COLO668 (cell line): Measurements from ENCODE around the gene TENM3.

Experiments
- DNase-seq: peaks from one replicate; lab custom pipeline; 2025; ENCODE audit not compliant: unreplicated experiment; lab: John Stamatoyannopoulos, UW

Gene TENM3

DNA sequence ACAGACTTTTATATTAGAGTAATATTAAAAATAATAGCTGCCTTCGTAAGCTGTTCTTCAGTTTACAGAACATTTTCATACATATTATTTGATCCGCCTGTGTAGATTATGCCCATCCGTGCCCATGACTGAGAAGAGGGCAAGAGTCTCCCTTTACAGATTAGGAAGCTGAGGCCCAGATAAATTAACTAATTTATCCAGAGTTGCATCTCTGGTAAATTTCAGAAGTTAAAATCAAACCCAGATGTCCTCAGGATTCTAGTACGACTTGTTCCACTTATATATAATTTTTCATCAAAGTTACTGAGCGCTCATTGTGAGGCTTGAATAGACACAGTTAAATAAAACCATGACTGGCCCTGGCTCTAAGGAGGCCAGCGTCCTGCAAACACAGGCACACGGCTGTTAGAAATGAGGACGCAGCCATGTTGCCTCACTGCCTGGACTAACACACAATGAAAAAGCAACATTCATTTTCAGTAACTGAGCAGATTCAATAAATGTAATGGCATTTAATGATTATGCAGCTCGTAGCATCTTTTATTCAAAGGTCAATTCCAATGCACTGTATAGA is 148.0 kb downstream of the TENM3 start:
- no peak for DNase-seq

DNA sequence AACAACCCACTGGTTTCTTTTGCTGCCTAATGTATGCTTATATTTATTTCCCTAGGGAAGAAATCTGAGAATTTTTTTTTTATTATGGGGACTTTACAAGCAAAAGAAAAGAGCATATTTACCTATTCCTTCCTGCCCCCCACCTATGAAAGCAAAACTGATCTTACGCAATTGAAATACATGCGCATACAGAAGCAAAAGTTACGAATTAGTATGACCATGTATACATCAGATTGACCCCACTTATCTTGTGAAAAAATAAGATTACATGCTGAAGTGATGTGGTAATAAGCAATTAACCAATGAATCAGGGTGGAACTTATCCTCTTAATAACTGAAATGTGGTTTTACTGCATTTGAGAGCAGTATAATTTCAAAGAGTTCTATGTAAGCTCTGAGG is 151.0 kb downstream of the TENM3 start:
- no peak for DNase-seq

DNA sequence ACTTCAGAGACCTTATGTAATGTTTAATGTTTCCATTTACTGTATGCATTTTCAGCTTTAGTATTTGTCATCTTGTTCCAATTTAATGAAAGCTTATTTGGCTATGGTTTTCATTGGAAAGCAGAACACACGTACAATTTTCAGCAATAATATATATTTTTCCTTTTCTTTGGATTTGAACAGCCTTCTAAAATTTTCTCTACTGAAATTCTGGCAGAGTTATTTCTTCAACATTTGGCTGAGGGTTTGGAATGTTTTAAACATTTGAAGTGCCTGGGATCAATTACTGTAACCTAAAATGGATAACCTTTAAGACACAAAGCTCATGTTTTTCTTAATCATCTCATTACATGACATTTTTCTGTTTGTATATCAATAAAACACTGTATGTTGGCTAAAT is 156.9 kb downstream of the TENM3 start:
- DNase-seq: no peak

DNA sequence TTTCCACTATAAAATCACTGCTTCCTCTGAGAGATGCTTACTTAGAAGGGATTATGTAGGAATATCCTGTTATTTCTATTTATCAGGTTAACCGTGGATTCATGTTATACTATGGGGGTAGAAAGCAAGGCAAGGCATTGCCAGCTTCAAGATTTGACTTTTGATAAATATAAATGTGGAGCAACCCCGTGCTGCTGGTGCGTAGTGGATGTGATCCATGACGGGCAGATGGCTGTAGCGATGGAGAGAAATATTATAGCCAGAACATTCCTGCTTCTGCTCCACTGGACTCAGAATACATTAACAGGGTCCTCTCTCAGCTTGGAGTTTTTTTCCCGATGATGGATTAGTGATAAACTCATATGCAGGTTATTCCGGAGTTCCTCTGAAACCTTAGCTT is 157.6 kb downstream of the TENM3 start:
- no peak for DNase-seq

DNA sequence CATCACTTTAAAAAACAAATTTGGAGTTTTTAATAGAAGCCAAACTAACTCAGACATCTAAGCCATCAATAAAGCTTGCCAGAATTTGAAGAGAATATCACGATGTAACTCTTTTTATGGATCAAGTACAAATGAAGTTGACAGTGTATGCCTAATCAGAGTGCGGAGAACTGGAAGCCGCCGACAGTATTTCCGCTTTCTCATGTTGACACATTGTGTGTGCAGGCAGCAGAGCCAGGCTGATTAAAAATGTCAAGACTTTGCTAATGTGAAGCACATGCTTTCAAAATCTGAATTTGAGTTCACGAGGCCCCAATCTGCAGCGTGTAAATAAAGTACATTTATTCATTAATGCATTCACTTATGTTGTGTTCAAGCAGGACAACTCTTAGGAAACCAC is 161.2 kb downstream of the TENM3 start:
- no peak for DNase-seq

DNA sequence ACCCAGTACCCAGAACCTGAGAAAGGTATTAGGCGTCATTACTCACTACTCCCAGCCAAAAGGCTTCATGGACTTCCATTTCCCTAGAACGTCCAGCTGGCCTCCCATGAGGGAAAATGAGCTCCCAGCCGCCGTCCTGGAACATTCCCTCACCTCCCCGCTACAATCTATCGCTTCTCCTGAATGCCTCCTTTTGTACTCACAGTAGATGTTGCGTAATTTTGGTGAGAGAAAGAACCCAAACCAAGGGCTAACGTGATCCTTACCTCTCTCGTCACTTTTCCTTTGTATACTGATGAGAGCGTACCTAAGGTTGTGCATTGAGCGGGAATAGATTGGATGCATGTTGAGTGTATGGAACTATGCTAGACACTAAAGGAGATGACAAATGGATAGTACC is 161.9 kb downstream of the TENM3 start:
- no peak for DNase-seq

DNA sequence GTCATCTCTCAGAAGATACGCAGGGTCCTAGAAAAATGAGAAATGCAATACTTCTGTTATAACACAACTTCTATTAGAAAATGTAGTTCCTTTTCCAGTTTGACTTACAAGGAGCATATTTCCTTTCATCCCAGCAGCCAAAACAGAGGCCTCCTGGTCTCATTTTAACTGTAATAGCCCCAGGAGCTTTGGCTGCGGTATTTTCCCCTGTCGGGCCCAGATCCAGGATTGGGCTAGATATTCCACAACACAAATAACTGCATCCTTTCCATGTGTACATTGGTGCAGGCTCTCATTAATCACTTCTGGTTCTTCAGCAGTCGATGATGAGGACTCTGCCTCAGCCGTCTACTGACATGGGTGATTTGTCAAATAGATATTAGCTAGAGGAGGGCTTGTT is 166.1 kb downstream of the TENM3 start:
- DNase-seq: no peak

DNA sequence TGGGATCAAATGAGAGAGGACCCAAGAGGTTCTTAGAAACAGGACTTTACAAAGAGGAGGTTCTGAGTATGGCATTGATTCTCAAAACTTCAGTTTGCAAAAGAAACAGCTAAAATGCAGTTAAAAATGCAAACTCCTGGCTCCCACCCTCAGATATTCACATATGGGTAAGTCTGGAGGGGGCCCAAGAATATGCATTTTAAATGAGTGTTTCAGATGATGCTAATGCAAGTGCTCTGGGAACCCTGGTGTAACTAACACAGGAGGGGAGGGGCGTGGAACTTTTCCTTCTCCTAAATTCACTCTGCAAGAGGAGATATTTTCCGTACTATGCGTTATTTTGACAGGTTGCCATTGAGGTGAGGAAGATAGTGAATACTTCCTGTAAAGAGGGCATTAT is 168.2 kb downstream of the TENM3 start:
- no peak for DNase-seq

DNA sequence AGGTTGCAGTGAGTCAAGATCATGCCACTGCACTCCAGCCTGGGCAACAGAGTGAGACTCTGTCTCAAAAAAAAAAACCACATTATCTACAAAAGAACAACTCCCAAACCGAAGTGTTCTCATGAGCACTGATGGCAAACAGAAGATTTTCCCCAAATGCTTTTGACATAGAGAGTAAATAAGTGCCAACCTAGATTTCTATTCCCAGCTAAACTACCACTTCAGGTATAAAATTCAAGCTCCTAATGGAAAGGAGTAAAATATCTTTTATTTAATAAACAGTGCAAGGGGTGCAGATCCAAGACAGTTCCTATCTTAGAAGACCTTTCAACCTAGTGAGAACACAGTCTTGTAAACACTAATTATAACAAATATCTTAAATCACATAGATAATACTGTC is 170.3 kb downstream of the TENM3 start:
- no peak for DNase-seq

DNA sequence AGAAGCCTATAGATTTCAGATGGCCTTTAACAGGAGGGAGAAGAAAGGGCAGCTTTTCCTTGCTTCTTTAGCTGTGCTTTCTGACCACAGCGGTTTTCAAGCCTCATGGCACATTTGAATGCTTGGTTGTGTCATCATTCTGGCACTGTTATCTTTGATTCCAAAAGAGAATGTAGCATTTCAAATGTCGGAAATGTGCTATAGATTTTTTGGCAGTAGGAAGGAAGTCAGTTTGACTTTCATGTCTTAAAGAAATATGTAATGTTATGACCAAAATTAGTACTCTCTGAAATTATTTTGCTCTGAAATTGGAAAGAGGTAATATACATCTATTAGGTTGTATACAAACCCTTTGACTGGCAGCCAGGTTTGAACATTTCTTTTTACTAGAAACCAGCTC is 171.9 kb downstream of the TENM3 start:
- DNase-seq: no peak

DNA sequence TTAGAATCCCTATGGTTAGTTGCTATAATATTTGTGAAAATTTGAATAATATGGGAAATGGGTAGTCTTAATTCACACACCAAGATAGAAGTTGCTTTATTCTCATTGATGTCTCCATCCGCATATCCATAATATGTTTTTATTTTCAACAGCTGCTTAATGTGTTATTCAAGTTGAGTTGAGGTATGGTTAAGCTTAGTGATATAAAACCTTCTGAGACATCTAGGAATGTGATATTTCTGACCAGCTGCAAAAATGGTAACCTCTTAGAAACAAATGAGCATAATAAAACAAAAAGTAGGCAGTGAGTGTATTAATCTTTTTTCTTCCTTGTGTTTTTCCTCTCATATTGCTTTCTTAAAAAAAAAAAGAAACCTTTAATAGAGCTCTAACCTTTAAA is 172.9 kb downstream of the TENM3 start:
- no peak for DNase-seq

DNA sequence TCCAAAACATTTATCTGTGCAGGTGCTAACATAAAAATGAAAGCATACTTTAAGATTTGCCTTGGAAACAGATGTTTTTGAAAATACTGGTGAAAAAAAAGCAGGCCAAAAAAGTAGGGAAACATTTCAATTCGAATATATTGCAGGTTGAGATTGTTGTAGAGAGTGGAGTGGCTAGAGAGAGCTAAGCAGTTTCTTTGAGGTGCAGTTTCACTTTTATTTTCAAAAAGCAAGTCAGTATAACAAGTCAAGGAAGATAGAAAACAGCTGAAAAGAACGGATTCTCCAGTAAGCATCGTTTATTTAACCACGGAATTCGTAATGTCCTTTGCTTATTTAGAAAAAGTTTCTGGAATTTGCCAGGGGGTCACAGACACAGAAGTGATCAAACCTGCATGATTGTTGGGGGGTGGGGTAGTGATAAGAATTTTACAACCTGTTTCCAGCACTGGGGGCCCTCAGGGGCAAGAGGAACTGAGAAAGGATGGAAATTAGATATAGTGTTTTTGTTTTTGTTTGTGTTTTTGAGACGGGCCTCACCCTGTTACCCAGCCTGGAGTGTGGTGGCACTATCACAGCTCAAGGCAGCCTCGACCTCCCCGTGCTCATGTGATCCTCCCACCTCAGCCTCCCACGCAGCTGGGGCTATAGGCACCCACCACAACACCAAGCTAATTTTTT is 175.0 kb downstream of the TENM3 start:
- DNase-seq: no peak

DNA sequence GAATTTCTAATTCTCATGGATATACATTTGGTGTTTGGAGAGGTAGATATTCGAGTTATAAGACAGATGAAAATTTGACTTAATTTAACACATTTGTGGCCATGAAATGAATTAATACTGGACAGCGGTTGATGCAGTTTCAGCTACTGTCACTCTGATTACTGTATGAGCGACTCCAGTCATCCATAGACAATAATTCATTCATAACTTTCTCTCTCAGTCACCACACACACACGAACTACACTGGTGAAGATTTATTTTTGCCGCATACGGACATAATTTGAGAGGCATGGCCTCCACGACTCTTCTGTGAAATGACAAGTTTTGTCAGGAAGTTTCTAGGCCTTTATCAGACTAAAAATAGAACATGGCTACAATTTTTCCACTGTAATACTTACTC is 177.0 kb downstream of the TENM3 start:
- DNase-seq: no peak

DNA sequence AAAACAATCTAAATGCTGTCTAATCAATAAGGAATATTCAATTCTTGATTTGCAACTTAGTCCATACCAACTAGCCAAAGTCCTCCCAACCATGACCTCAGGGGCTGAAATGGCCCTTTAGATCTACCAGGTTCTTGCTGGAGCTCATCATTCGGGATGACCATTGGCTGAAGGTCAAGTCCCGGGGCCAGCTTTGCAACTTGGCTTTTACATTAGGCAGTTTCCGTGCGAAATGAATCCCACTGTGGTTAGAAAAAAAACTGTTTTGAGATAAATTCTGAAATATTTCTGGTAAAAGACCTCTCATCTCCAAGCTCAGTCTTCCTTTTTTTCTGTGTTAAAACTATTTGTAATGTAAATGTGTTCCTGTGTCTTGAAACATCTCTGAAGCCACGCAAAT is 178.6 kb downstream of the TENM3 start:
- no peak for DNase-seq

DNA sequence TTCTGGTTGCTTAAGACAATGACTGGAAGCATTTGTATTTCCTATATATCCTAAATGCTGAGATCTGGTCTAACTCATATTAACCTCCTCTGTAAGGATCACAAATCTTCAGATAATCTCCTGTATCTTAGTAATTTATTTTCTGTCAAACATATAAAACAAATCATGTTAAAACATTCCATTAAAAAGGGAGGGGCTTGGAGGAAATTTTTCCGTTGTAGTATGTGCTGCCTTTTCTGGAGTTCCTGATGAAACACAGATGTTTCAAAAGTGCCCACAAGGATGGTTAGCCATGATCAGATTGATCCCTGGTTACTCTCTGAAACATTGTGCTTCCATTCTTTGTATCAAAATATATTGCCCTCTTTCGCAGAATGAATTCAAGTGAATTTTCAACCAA is 182.1 kb downstream of the TENM3 start:
- DNase-seq: no peak

DNA sequence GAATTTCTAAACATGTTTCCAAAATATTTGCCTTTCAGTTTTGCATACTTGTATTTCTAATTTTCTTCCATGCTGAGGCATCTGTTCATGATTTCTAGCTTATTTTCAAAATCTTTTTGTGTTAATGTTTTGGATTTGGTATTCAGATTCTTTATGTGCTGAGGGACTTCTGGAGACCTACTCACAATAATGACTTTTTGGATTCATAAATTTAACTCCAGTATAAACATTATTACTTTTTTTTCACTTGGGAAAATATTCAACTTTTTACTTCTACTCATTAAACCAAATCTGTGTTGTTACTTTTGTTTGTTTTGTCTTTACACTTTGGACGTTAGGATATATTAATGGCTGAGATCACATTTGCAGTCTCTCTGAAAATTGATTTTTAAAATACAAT is 183.7 kb downstream of the TENM3 start:
- DNase-seq: no peak

DNA sequence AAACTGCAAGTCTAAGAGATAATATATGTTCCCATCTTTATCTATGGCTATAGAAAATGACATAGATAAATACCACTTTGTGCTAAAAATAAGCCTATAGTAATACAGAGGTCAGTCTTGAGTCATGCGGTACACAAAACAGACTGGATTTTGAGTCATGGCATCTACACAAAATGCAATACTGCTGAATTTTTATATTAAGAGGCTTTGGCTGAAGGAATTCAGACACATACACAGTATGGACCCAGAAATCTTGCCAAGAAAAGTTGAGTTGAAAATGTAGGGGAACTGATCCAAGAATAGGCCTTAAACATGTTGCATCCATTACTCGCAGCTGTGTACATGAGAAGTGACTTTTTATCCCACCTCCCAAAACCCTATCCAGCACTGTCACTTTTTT is 184.4 kb downstream of the TENM3 start:
- DNase-seq: no peak

DNA sequence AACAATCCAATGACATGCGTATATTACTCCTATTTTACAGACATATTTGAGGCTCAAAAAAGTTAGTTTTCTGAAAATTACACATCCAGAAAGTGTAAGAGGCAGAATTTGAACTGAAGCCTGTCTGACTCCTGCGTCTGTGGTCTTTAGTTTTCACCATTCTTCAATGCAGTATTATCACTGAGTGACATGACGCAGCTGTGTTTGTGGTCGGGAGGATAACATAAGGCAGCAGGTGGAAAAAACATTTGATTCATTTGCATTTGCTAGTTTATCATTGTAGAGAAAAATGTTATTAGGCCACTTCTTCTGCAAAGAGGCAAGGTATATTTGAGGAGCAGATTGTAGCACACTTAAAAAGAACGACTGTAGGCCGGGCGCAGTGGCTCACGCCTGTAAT is 186.7 kb downstream of the TENM3 start:
- no peak for DNase-seq

DNA sequence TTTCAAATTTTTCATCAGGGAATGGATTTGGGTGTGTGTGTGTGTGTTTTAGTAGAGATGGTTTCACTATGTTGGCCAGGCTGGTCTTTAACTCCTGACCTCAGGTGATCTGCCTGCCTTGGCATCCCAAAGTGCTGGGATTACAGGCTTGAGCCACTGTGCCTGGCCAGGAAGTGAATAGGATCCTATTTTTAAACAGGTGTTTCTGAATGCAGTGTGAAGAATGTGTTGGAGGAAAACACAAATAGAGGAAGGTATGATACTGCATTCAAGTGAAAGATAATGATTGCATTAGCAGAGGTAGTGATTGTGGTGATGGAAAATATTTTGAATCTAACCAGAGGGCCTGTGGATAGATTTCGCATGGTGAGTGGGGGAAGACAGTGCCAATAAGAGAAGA is 189.6 kb downstream of the TENM3 start:
- no peak for DNase-seq

DNA sequence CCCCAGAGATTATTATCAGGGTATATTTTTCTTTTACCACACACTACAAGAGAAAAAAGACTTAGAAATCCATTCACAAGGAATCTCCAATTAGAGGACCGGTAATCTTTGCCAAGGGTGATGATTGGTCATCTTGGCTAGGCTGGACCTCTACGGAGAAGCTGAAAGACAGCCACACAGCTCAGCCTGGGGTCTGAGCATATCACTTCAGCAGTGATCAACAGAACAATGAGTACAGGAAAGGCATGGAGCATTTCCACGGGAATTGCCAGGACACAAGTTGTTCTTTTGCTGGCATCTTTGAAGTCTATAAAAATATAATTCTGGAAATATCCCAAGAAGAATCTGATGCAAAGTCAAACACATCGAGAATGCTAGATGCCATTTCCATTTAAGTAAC is 191.5 kb downstream of the TENM3 start:
- no peak for DNase-seq

DNA sequence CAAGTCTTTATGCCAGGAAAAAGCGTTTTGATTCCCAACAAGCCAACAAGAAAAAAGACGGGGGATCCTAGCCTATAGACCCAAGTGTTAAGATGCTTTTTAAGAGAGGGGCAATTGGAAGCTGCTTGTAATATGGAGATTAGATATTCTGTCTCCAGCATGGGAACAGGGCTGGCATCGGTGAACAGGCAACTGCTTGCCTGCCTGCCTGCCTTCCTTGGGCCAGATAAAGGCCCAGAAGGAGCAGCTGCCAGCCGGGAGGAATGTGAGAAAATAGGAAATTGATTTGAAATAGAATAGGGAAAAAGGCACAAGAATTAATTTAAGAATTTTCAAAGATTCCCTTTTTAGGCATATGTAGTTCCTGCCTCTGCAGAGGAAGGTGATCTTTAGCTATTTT is 192.2 kb downstream of the TENM3 start:
- DNase-seq: no peak

DNA sequence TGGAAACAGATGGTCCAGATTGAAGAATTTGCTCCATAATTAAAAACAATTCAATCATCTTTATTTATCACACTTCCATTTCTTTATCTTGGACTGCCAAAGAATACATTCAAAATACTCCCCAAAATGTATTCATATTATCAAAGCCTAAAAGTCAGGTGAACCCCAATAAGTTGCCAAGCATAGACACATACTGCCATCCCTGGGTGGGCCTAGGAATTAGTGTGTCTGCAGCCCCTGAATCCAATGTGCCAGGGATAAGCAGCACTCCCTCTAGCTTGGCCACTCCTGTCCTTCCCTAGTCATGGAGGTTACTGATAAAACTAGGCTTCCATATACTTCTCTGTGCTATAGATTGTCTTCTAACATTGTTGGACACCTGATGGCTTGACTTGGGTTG is 199.9 kb downstream of the TENM3 start:
- no peak for DNase-seq

DNA sequence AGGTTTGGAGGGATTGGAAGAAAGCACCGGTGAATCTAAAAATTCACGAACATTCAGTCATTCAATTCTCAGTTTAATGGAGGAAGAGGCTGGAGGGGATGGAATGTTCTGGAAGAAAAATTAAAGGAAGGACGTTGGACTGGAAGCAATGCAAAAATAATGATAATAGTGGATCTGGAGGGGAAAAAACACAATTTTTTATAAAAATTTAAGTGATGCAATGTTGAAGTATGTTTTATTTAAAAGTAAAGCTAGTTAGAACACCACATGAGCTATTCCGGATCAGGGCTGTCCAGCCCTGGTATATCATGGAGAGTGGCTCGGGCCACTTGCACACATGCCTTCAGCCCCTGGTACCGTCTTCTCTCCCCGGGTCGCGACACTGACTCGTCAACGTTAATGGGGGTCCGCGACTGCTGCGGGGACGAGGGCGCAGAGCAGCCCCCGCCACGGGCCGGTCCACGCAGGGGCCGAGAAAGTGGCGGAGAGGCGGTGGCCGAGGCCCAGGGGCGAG is 204.6 kb downstream of the TENM3 start:
- DNase-seq: no peak
